Cardiac muscle cell (in vitro differentiated cells and primary cell): Measurements from ENCODE around the gene HMX1. TPM values are rescaled to one million over a fixed set of nuclear protein-coding genes. Genes with fewer than 3 reads are reported as not detected.

Source experiments
- DNase-seq, 2 donors: peaks; one replicate each; pipeline versions ENCODE4 v3.0.0 to v3.0.0-alpha.2; 2010 to 2017; ENCODE audit warnings: low read depth in 1 of 2, low spot score in 1 of 2
- H3K27ac ChIP-seq: fragments of 200-600 bp; sonication (generic); 2 replicates; pipeline ENCODE4 v1.5.1; 2016
- H3K27me3 ChIP-seq: fragments of 200-600 bp; sonication (generic); 2 replicates; pipeline ENCODE4 v1.6.0; 2016; ENCODE audit warnings: control low read depth
- H3K36me3 ChIP-seq: fragments of 200-600 bp; sonication (generic); 2 replicates; pipeline ENCODE4 v1.5.1; 2016; ENCODE audit warnings: control low read depth
- H3K4me1 ChIP-seq: fragments of 200-600 bp; sonication (generic); 2 replicates; pipeline ENCODE4 v1.8.1; 2017; ENCODE audit warnings: low read depth, mild to moderate bottlenecking, mixed run types
- H3K4me3 ChIP-seq: fragments of 200-600 bp; sonication (generic); 2 replicates; pipeline ENCODE4 v1.5.1; 2016; ENCODE audit warnings: mild to moderate bottlenecking
- H3K9me3 ChIP-seq: fragments of 200-600 bp; sonication (generic); 2 replicates; pipeline ENCODE4 v1.5.1; 2017; ENCODE audit warnings: low read depth, mild to moderate bottlenecking, control low read depth
- CTCF ChIP-seq: IDR thresholded peaks from 2 replicates; pipeline ENCODE4 v1.5.1; 2012; ENCODE audit warnings: low read depth, mild to moderate bottlenecking, low read length
- polyA plus RNA-seq: library from polyadenylated mRNA; unstranded; fragments of >200 nt; fragmentation: Nextera tagmentation; extraction: Ambion mirVana; gene quantifications from 2 replicates; pipeline ENCODE4 v1.2.1, GENCODE V29; 2016
- total RNA-seq: library from RNA; depleted of rRNA; stranded (reverse); fragments of >200 nt; gene quantifications from 2 replicates; pipeline ENCODE4 v1.2.3, GENCODE V29; 2016

HMX1 gene
- total and polyA plus RNA-seq, 2 experiments from 2014 or later: 0.13 TPM; not detected in 1

- no peak for DNase-seq
- Histone ChIP-seq H3K4me3 (no peak overlapping the region), H3K4me1 (no peaks in the 10 kb centered on the region), H3K9me3 (no peaks in the 10 kb centered on the region), H3K27me3 (peaks cover 58% of the 10 kb centered on the region), H3K36me3 (no peaks in the 10 kb centered on the region), H3K27ac (no peak overlapping the region)
- TF ChIP-seq CTCF: no peak
These were observed 39.9 kb upstream of the HMX1 start for GRCh38 chr4:8911316-8912088.

- Histone ChIP-seq H3K27me3 (peaks cover 55% of the 10 kb centered on the region), H3K9me3 (no peaks in the 10 kb centered on the region), H3K4me3 (no peak overlapping the region), H3K27ac (no peak overlapping the region), H3K36me3 (no peaks in the 10 kb centered on the region), H3K4me1 (no peaks in the 10 kb centered on the region)
- no peak for DNase-seq
- no peak for TF ChIP-seq CTCF
These were observed 39.2 kb upstream of the HMX1 start for GRCh38 chr4:8910822-8911315.

GRCh38 chr4:8910100-8910821 is 38.6 kb upstream of the HMX1 start:
- H3K4me1 ChIP-seq: no peaks in the 10 kb centered on the region
- no peak for TF ChIP-seq CTCF
- H3K36me3 ChIP-seq: no peaks in the 10 kb centered on the region
- DNase-seq: no peak
- H3K27me3 ChIP-seq: peaks cover 54% of the 10 kb centered on the region
- no peak overlapping the region for H3K4me3 ChIP-seq
- no peak overlapping the region for H3K27ac ChIP-seq
- no peaks in the 10 kb centered on the region for H3K9me3 ChIP-seq

- H3K27me3 ChIP-seq: peaks cover 52% of the 10 kb centered on the region
- no peaks in the 10 kb centered on the region for H3K36me3 ChIP-seq
- no peaks in the 10 kb centered on the region for H3K9me3 ChIP-seq
- TF ChIP-seq CTCF: no peak
- DNase-seq: no peak
- no peak overlapping the region for H3K4me3 ChIP-seq
- H3K27ac ChIP-seq: no peak overlapping the region
- no peaks in the 10 kb centered on the region for H3K4me1 ChIP-seq
These were observed 37.9 kb upstream of the HMX1 start for GRCh38 chr4:8909548-8909947.

GRCh38 chr4:8908206-8908893 is 36.7 kb upstream of the HMX1 start:
- TF ChIP-seq CTCF: no peak
- Histone ChIP-seq H3K27me3 (peaks cover 44% of the 10 kb centered on the region), H3K9me3 (no peaks in the 10 kb centered on the region), H3K4me1 (no peaks in the 10 kb centered on the region), H3K27ac (no peak overlapping the region), H3K4me3 (no peak overlapping the region), H3K36me3 (no peaks in the 10 kb centered on the region)
- no peak for DNase-seq
